HL-60 (cell line): ENCODE measurements around the gene PRKAR2B.

ENCODE experiments used
- DNase-seq, 2 experiments: peaks; one replicate each; pipeline ENCODE4 v3.0.0-alpha.2; 2010 to 2020; ENCODE audit warnings: low read depth in 1 of 2, low spot score in 1 of 2
- H3K27ac ChIP-seq: fragments of 250-450 bp; sonication (Bioruptor Pico); replicated peaks from 2 replicates; pipeline ENCODE4 v1.5.1; 2020; ENCODE audit warnings: mild to moderate bottlenecking, moderate library complexity
- H3K27me3 ChIP-seq: fragments of 250-450 bp; sonication (Bioruptor Pico); 2 replicates; pipeline ENCODE4 v1.5.1; 2021; ENCODE audit warnings: mild to moderate bottlenecking, moderate library complexity; ENCODE audit not compliant: insufficient read depth, poor library complexity, severe bottlenecking
- H3K4me3 ChIP-seq: replicated peaks from 2 replicates; pipeline ENCODE4 v1.5.1; 2011; ENCODE audit warnings: mild to moderate bottlenecking, control low read depth, low read length; ENCODE audit not compliant: insufficient read depth
- CTCF ChIP-seq: IDR thresholded peaks from one replicate; pipeline ENCODE4 v1.5.1; 2011; ENCODE audit warnings: low read length, control low read depth, inconsistent platforms; ENCODE audit not compliant: insufficient read depth
- GABPA ChIP-seq: IDR thresholded peaks from 2 replicates; pipeline ENCODE4 v1.6.1; 2012; ENCODE audit warnings: low read depth
- POLR2AphosphoS5 ChIP-seq: IDR thresholded peaks from 2 replicates; pipeline ENCODE4 v1.6.1; 2012; ENCODE audit warnings: low read depth
- REST ChIP-seq: IDR thresholded peaks from 2 replicates; pipeline ENCODE4 v1.6.1; 2012; ENCODE audit warnings: low read depth; ENCODE audit not compliant: insufficient replicate concordance
- SPI1 ChIP-seq: IDR thresholded peaks from 2 replicates; pipeline ENCODE4 v1.6.1; 2012; ENCODE audit warnings: low read depth, mild to moderate bottlenecking, borderline replicate concordance

PRKAR2B gene

GRCh38 chr7:107076781-107077698, 32.5 kb downstream of the PRKAR2B start:
- TF ChIP-seq CTCF (no peak), POLR2AphosphoS5 (no peak), GABPA (no peak), REST (no peak), SPI1 (no peak)
- DNase-seq, result no peak
- Histone ChIP-seq H3K27ac (no peak overlapping the region), H3K27me3 (peaks cover 3% of the 10 kb centered on the region), H3K4me3 (no peak overlapping the region)

GRCh38 chr7:107077699-107078516, 33.4 kb downstream of the PRKAR2B start:
- no peak overlapping the region for H3K27ac ChIP-seq
- no peak for DNase-seq
- TF ChIP-seq CTCF (no peak), POLR2AphosphoS5 (no peak), REST (no peak), GABPA (no peak), SPI1 (no peak)

GRCh38 chr7:107078517-107078966, 34.0 kb downstream of the PRKAR2B start:
- Histone ChIP-seq H3K27me3 (peaks cover 3% of the 10 kb centered on the region), H3K4me3 (no peak overlapping the region), H3K27ac (no peak overlapping the region)
- TF ChIP-seq REST (no peak), GABPA (no peak), SPI1 (no peak), POLR2AphosphoS5 (no peak), CTCF (no peak)
- DNase-seq, result no peak

More at GRCh38 chr7:107077699-107078516, 33.4 kb downstream of the PRKAR2B start:
- H3K27me3 ChIP-seq, result peaks cover 3% of the 10 kb centered on the region
- no peak overlapping the region for H3K4me3 ChIP-seq
